Measurements from ENCODE around the gene ATOSA.
A peak's percentile ranks its signal among the peaks of the same experiment; 100 is the strongest.

ATOSA gene

DNA sequence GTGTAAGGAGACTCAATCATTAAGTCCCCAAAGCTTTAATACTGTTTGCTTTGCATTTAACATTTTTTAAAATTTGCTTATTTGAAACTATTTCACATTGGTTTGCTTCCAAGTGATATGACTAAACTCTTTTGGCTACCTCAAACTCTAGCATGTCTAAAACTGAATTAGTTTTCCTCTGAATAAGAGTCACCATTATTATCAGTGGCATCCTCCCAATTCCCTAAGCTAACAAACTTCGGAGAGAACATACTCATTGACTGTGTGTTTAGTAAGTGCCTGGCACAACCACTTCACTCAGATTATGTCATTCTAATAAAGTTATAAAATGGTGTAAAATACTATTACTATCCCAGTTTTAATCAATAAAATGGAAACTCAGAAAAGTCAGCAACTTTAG lies 21.9 kb downstream of the ATOSA start:
- no peak overlapping the region for H3K27ac ChIP-seq (ENCODE audit: low read depth in 2 of 2, low read length in 2 of 2)
- H3K4me1 ChIP-seq (ENCODE audit: control insufficient read depth in 2 of 2, insufficient read depth in 2 of 2, low read length in 2 of 2): peaks cover 4 to 12% of the 10 kb centered on the region in 2 donors
- H3K4me3 ChIP-seq (ENCODE audit: low read length in 2 of 2): no peak overlapping the region
- peaks cover 21 to 42% of the 10 kb centered on the region in 2 donors for H3K36me3 ChIP-seq (ENCODE audit: control insufficient read depth in 2 of 2, insufficient read depth in 2 of 2, low read length in 2 of 2)
- no peak overlapping the region for H3K9ac ChIP-seq (ENCODE audit: low read depth in 1 of 2, low read length in 2 of 2)
- no peaks in the 10 kb centered on the region for H3K27me3 ChIP-seq (ENCODE audit: control insufficient read depth in 2 of 2, insufficient read depth in 2 of 2, low read length in 2 of 2)
- no peaks in the 10 kb centered on the region for H3K9me3 ChIP-seq (ENCODE audit: control insufficient read depth in 2 of 2, low read length in 2 of 2)

DNA sequence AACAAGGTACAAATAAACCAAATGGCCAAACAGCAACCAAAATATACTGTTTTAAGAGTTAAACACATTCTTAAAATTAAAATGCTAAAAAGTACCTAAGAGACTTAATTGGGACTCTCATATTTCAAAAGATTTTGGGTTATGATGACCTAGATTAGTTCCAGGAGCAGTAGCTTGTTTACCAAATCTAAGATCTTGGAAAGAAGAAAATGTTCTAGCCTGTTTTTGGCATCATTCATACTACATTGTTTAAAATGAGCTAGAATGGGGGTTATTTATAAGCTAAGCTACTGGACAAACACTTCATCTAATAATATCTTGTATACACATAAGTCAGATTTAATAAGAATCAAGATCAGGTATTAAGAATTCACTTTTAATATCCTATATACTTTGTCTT lies 22.8 kb downstream of the ATOSA start:
- Histone ChIP-seq H3K9me3 (ENCODE audit: control insufficient read depth in 2 of 2, low read length in 2 of 2) (no peaks in the 10 kb centered on the region), H3K4me3 (ENCODE audit: low read length in 2 of 2) (no peak overlapping the region), H3K27ac (ENCODE audit: low read depth in 2 of 2, low read length in 2 of 2) (no peak overlapping the region), H3K27me3 (ENCODE audit: control insufficient read depth in 2 of 2, insufficient read depth in 2 of 2, low read length in 2 of 2) (no peaks in the 10 kb centered on the region), H3K4me1 (ENCODE audit: control insufficient read depth in 2 of 2, insufficient read depth in 2 of 2, low read length in 2 of 2) (peaks cover 4 to 18% of the 10 kb centered on the region in 2 donors), H3K36me3 (ENCODE audit: control insufficient read depth in 2 of 2, insufficient read depth in 2 of 2, low read length in 2 of 2) (peaks cover 21 to 37% of the 10 kb centered on the region in 2 donors), H3K9ac (ENCODE audit: low read depth in 1 of 2, low read length in 2 of 2) (no peak overlapping the region)

GRCh38 chr15:52653431-52653964 lies 25.7 kb downstream of the ATOSA start:
- Histone ChIP-seq H3K9me3 (ENCODE audit: control insufficient read depth in 2 of 2, low read length in 2 of 2) (no peaks in the 10 kb centered on the region), H3K4me1 (ENCODE audit: control insufficient read depth in 2 of 2, insufficient read depth in 2 of 2, low read length in 2 of 2) (peaks cover 4 to 18% of the 10 kb centered on the region in 2 donors), H3K36me3 (ENCODE audit: control insufficient read depth in 2 of 2, insufficient read depth in 2 of 2, low read length in 2 of 2) (peaks cover 18 to 21% of the 10 kb centered on the region in 2 donors), H3K9ac (ENCODE audit: low read depth in 1 of 2, low read length in 2 of 2) (peak overlapping the region in 1 of 2 donors; percentile 7), H3K27me3 (ENCODE audit: control insufficient read depth in 2 of 2, insufficient read depth in 2 of 2, low read length in 2 of 2) (no peaks in the 10 kb centered on the region), H3K4me3 (ENCODE audit: low read length in 2 of 2) (peak overlapping the region; percentile 23 to 52), H3K27ac (ENCODE audit: low read depth in 2 of 2, low read length in 2 of 2) (peak overlapping the region; percentile 79 to 86)

- H3K9me3 ChIP-seq (ENCODE audit: control insufficient read depth in 2 of 2, low read length in 2 of 2): no peaks in the 10 kb centered on the region
- peak overlapping the region; percentile 23 to 52 for H3K4me3 ChIP-seq (ENCODE audit: low read length in 2 of 2)
- peak overlapping the region; percentile 79 to 86 for H3K27ac ChIP-seq (ENCODE audit: low read depth in 2 of 2, low read length in 2 of 2)
- no peaks in the 10 kb centered on the region for H3K27me3 ChIP-seq (ENCODE audit: control insufficient read depth in 2 of 2, insufficient read depth in 2 of 2, low read length in 2 of 2)
- peaks cover 4 to 18% of the 10 kb centered on the region in 2 donors for H3K4me1 ChIP-seq (ENCODE audit: control insufficient read depth in 2 of 2, insufficient read depth in 2 of 2, low read length in 2 of 2)
- peaks cover 14 to 17% of the 10 kb centered on the region in 2 donors for H3K36me3 ChIP-seq (ENCODE audit: control insufficient read depth in 2 of 2, insufficient read depth in 2 of 2, low read length in 2 of 2)
- peak overlapping the region in 1 of 2 donors; percentile 7 for H3K9ac ChIP-seq (ENCODE audit: low read depth in 1 of 2, low read length in 2 of 2)
Observed at GRCh38 chr15:52652984-52653383, 26.2 kb downstream of the ATOSA start.

- H3K36me3 ChIP-seq (ENCODE audit: control insufficient read depth in 2 of 2, insufficient read depth in 2 of 2, low read length in 2 of 2): peaks cover 13 to 17% of the 10 kb centered on the region in 2 donors
- peaks cover 4 to 18% of the 10 kb centered on the region in 2 donors for H3K4me1 ChIP-seq (ENCODE audit: control insufficient read depth in 2 of 2, insufficient read depth in 2 of 2, low read length in 2 of 2)
- H3K4me3 ChIP-seq (ENCODE audit: low read length in 2 of 2): peak overlapping the region; percentile 23 to 59
- no peaks in the 10 kb centered on the region for H3K27me3 ChIP-seq (ENCODE audit: control insufficient read depth in 2 of 2, insufficient read depth in 2 of 2, low read length in 2 of 2)
- H3K9me3 ChIP-seq (ENCODE audit: control insufficient read depth in 2 of 2, low read length in 2 of 2): no peaks in the 10 kb centered on the region
- peak overlapping the region; percentile 79 to 86 for H3K27ac ChIP-seq (ENCODE audit: low read depth in 2 of 2, low read length in 2 of 2)
- peak overlapping the region; percentile 27 to 40 for H3K9ac ChIP-seq (ENCODE audit: low read depth in 1 of 2, low read length in 2 of 2)
Observed at GRCh38 chr15:52652286-52652685, 26.9 kb downstream of the ATOSA start.

GRCh38 chr15:52651868-52652267 lies 27.3 kb downstream of the ATOSA start:
- H3K27ac ChIP-seq (ENCODE audit: low read depth in 2 of 2, low read length in 2 of 2): peak overlapping the region; percentile 79 to 86
- peaks cover 10 to 14% of the 10 kb centered on the region in 2 donors for H3K36me3 ChIP-seq (ENCODE audit: control insufficient read depth in 2 of 2, insufficient read depth in 2 of 2, low read length in 2 of 2)
- H3K4me3 ChIP-seq (ENCODE audit: low read length in 2 of 2): peak overlapping the region; percentile 23 to 59
- H3K4me1 ChIP-seq (ENCODE audit: control insufficient read depth in 2 of 2, insufficient read depth in 2 of 2, low read length in 2 of 2): peaks cover 4 to 18% of the 10 kb centered on the region in 2 donors
- H3K9ac ChIP-seq (ENCODE audit: low read depth in 1 of 2, low read length in 2 of 2): peak overlapping the region; percentile 27 to 40
- no peaks in the 10 kb centered on the region for H3K27me3 ChIP-seq (ENCODE audit: control insufficient read depth in 2 of 2, insufficient read depth in 2 of 2, low read length in 2 of 2)
- no peaks in the 10 kb centered on the region for H3K9me3 ChIP-seq (ENCODE audit: control insufficient read depth in 2 of 2, low read length in 2 of 2)

- H3K4me3 ChIP-seq (ENCODE audit: low read length in 2 of 2): peak overlapping the region in 1 of 2 donors; percentile 59
- H3K36me3 ChIP-seq (ENCODE audit: control insufficient read depth in 2 of 2, insufficient read depth in 2 of 2, low read length in 2 of 2): peaks cover 10 to 18% of the 10 kb centered on the region in 2 donors
- H3K9me3 ChIP-seq (ENCODE audit: control insufficient read depth in 2 of 2, low read length in 2 of 2): no peaks in the 10 kb centered on the region
- H3K9ac ChIP-seq (ENCODE audit: low read depth in 1 of 2, low read length in 2 of 2): no peak overlapping the region
- no peak overlapping the region for H3K27ac ChIP-seq (ENCODE audit: low read depth in 2 of 2, low read length in 2 of 2)
- H3K27me3 ChIP-seq (ENCODE audit: control insufficient read depth in 2 of 2, insufficient read depth in 2 of 2, low read length in 2 of 2): no peaks in the 10 kb centered on the region
- peaks cover 4 to 18% of the 10 kb centered on the region in 2 donors for H3K4me1 ChIP-seq (ENCODE audit: control insufficient read depth in 2 of 2, insufficient read depth in 2 of 2, low read length in 2 of 2)
Observed at GRCh38 chr15:52651114-52651513, 28.1 kb downstream of the ATOSA start.

- H3K4me1 ChIP-seq (ENCODE audit: control insufficient read depth in 2 of 2, insufficient read depth in 2 of 2, low read length in 2 of 2): peaks cover 4 to 18% of the 10 kb centered on the region in 2 donors
- no peak overlapping the region for H3K4me3 ChIP-seq (ENCODE audit: low read length in 2 of 2)
- H3K9ac ChIP-seq (ENCODE audit: low read depth in 1 of 2, low read length in 2 of 2): no peak overlapping the region
- H3K36me3 ChIP-seq (ENCODE audit: control insufficient read depth in 2 of 2, insufficient read depth in 2 of 2, low read length in 2 of 2): peaks cover 3 to 10% of the 10 kb centered on the region in 2 donors
- no peak overlapping the region for H3K27ac ChIP-seq (ENCODE audit: low read depth in 2 of 2, low read length in 2 of 2)
- no peaks in the 10 kb centered on the region for H3K27me3 ChIP-seq (ENCODE audit: control insufficient read depth in 2 of 2, insufficient read depth in 2 of 2, low read length in 2 of 2)
- H3K9me3 ChIP-seq (ENCODE audit: control insufficient read depth in 2 of 2, low read length in 2 of 2): no peaks in the 10 kb centered on the region
Observed at GRCh38 chr15:52649686-52650085, 29.5 kb downstream of the ATOSA start.

DNA sequence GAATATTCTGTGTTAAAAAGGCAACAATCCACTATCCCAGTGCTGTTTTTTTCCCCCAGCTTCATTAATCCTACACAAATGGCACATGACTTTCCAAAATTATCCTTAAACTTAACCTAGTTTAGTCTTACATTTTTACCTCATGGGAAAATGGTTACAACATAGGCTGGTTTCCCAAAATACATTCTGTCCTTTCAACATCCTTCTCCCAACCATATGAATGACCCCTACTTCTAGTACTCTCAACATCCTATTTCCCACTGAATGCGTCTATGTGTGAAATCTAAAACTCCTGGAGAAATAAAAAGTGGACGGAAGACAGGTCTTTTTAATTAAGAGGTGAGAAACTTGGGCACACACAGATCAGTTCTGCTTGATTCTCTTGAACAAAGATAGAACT lies 33.3 kb downstream of the ATOSA start:
- H3K9ac ChIP-seq (ENCODE audit: low read depth in 1 of 2, low read length in 2 of 2): no peak overlapping the region

DNA sequence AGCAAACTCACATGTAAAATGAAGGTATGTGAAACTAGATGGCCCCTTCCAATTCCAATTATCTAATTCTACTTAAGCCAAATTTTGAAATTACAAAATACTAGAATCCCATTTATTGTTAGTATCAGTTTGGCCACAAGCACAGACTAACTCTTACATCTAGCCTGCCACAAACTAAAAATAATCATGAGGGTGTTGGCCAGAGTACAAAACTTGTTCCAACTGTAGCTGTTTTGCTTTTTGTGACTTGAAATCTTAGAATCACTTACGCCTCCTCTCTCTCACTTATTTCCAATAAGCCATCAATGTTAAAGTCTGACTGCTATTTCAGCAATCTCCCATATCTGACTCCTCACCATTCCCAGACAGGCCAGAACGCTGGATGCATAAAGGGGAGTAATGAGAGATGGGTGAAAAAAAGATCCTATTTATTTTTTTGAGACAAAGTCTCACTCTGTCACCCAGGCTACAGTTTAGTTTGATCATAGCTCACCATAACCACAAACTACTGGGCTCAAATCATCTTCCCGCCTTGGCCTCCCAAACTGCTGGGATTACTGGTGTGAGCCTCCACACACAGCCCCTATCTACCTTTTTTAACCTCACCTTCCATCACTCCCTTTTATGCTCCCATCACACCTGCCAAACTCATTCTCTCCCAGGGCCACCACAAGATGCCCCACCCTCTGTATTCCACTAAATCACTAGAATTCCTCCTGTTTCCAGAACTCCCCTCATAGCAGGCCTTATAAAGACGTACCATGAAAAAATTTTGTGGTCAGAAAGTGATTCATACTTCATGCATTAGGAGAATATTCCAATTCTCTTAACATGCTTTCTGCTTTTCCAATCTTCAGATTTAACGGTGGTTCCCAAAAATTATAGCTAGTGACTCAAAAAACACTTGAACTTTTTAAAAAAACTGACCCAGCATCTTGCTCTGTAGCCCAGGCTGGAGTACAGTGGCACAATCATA lies 36.5 kb downstream of the ATOSA start:
- Histone ChIP-seq H3K4me3 (ENCODE audit: low read length in 2 of 2) (no peak overlapping the region), H3K4me1 (ENCODE audit: control insufficient read depth in 2 of 2, insufficient read depth in 2 of 2, low read length in 2 of 2) (no peaks in the 10 kb centered on the region), H3K9ac (ENCODE audit: low read depth in 1 of 2, low read length in 2 of 2) (no peak overlapping the region), H3K27ac (ENCODE audit: low read depth in 2 of 2, low read length in 2 of 2) (no peak overlapping the region), H3K9me3 (ENCODE audit: control insufficient read depth in 2 of 2, low read length in 2 of 2) (no peaks in the 10 kb centered on the region), H3K27me3 (ENCODE audit: control insufficient read depth in 2 of 2, insufficient read depth in 2 of 2, low read length in 2 of 2) (no peaks in the 10 kb centered on the region), H3K36me3 (ENCODE audit: control insufficient read depth in 2 of 2, insufficient read depth in 2 of 2, low read length in 2 of 2) (peaks cover 4 to 26% of the 10 kb centered on the region in 2 donors)

More for the DNA sequence above, 33.3 kb downstream of the ATOSA start:
- Histone ChIP-seq H3K36me3 (ENCODE audit: control insufficient read depth in 2 of 2, insufficient read depth in 2 of 2, low read length in 2 of 2) (peaks cover 7 to 20% of the 10 kb centered on the region in 2 donors), H3K27me3 (ENCODE audit: control insufficient read depth in 2 of 2, insufficient read depth in 2 of 2, low read length in 2 of 2) (no peaks in the 10 kb centered on the region), H3K9me3 (ENCODE audit: control insufficient read depth in 2 of 2, low read length in 2 of 2) (no peaks in the 10 kb centered on the region), H3K4me1 (ENCODE audit: control insufficient read depth in 2 of 2, insufficient read depth in 2 of 2, low read length in 2 of 2) (no peaks in the 10 kb centered on the region), H3K27ac (ENCODE audit: low read depth in 2 of 2, low read length in 2 of 2) (no peak overlapping the region), H3K4me3 (ENCODE audit: low read length in 2 of 2) (no peak overlapping the region)

Measured in mucosa of rectum (tissue), 2 donors.